Adrenal gland (tissue), 12 donors: ENCODE data around the gene WNK4. TPM values are rescaled to one million over a fixed set of nuclear protein-coding genes. Genes with fewer than 3 reads are reported as not detected.

ENCODE experiments used
- DNase-seq, 7 donors: peaks; one replicate each; pipeline ENCODE4 v3.0.0-alpha.2; 2019 to 2020
- H3K27ac ChIP-seq, 5 donors: fragments of 200-600 bp; sonication (generic) in 4 of 5; 1 replicate in 3 of 5; 2 replicates in 2 of 5; pipeline versions ENCODE4 v1.5.1 to v1.8.0; 2016 to 2020; ENCODE audit warnings: mild to moderate bottlenecking in 1 of 5
- H3K27me3 ChIP-seq: fragments of 200-600 bp; 2 replicates; pipeline ENCODE4 v1.8.0; 2021
- H3K36me3 ChIP-seq, 2 donors: fragments of 200-600 bp; replicated peaks in 1 of 2; 1 replicate in 1 of 2; 2 replicates in 1 of 2; pipeline versions ENCODE4 v1.5.1 to v1.8.0; 2018 to 2022
- H3K4me1 ChIP-seq, 2 donors: fragments of 200-600 bp; replicated peaks in 1 of 2; 1 replicate in 1 of 2; 2 replicates in 1 of 2; pipeline versions ENCODE4 v1.5.1 to v1.8.0; 2018 to 2021
- H3K4me3 ChIP-seq, 4 donors: fragments of 200-600 bp; sonication (generic) in 3 of 4; one replicate each; pipeline ENCODE4 v1.5.1; 2016 to 2018
- H3K9me3 ChIP-seq, 3 donors: fragments of 200-600 bp; sonication (generic) in 1 of 3; replicated peaks in 1 of 3; 1 replicate in 2 of 3; 2 replicates in 1 of 3; pipeline versions ENCODE4 v1.5.1 to v1.8.0; 2016 to 2021
- POLR2A ChIP-seq, 2 donors: fragments of 450-650 bp; IDR thresholded peaks; one replicate each; pipeline ENCODE4 v1.6.1; 2017; ENCODE audit warnings: antibody characterized with exemption in 2 of 2, mild to moderate bottlenecking in 2 of 2, moderate library complexity in 1 of 2
- WGBS, 4 donors: extraction: QIAGEN DNeasy Blood & Tissue Kit in 2 of 4; methylation state at CpG; one replicate each; pipeline versions ENCODE4 v1.1.5 to v1.1.7; 2013 to 2017; 5-methylcytosine and 5-hydroxymethylcytosine counted together
- intact Hi-C, 2 donors: fragments of 100-400 bp; cut with DNase I; formaldehyde crosslinking; loops; one replicate each; pipeline versions ENCODE4 v1.14.1 to v1.15.0; 2022 to 2023
- polyA plus RNA-seq, 3 donors: library from polyadenylated mRNA; stranded (reverse); fragments of 200-250 nt in 2 of 3; fragments of 350-450 nt in 1 of 3; fragmentation: Illumina TruSeq in 1 of 3; extraction: RNeasy Lipid Tissue Mini Kit (QIAGEN cat#74804) in 1 of 3; gene quantifications; one replicate each; pipeline ENCODE4 v1.2.3, GENCODE V29; 2013 to 2014
- total RNA-seq, 9 donors: library from RNA; depleted of rRNA in 4 of 9; stranded (reverse); fragments of >200 nt in 4 of 9; fragments of 120-200 nt in 1 of 9; fragmentation: NEBNext Ultra II Directional in 1 of 9; extraction: Animal tissue kit (Norgen Biotek cat#: 25700) in 1 of 9; gene quantifications; one replicate each; pipeline versions ENCODE4 v1.1.0 to v1.2.4, GENCODE V29; 2013 to 2023
- TF ChIP-seq, protein P1 (sequence below), 6 experiments: fragments of 450-650 bp in 4 of 6; fragments of 200-600 bp in 2 of 6; sonication (generic) in 1 of 6; IDR thresholded peaks; 1 replicate in 5 of 6; 2 replicates in 1 of 6; pipeline versions ENCODE4 v1.5.1 to v1.8.0; 2016 to 2021; ENCODE audit warnings: antibody characterized with exemption in 6 of 6, mild to moderate bottlenecking in 2 of 6, moderate library complexity in 1 of 6
- donor health status: healthy with polysubstance abuse.
- donor health status: Bipolar disorder and iron deficiency.
- donor health status: DM: yes; HTN: yes; CAD: no.
- donor health status: DM: no; HTN: no; CAD: no.
- donor health status: DM: no; HTN: no; CAD: no.
- donor health status: DM: yes; HTN: yes; CAD: no.

WNK4 gene
- total and polyA plus RNA-seq, 12 donors = 0.05 to 0.46 (median 0.18) TPM; not detected in 5

DNA sequence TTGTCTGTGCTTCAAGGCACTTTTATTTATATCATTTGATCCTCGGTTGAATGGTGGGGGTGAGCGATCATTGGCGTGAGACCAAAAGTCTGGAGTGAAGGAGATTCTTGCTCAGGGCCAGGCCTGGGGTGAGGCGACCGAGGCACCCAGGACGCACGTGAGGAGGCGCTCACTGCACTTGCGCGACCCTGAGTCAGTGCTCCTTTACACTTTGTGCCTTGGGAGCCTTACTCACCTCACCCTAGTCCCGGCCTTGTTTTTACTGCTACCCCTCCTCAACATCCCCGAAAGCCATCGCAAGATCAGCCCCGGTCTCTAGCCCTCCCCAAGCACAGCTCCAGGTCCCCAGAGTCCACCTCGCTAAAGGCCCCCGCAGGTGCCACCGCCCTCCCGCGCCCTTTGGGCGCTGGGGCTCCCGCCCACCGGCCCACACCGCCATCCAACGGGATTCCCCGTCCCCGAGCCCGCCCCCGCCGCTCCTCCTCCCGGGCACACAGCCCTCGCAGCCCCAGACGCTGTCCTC, 36.1 kb upstream of the WNK4 start:
- 1% methylated on average over 15 to 32 of the region's 32 CpGs for WGBS, 4 donors
- Histone ChIP-seq H3K36me3 (no peaks in the 10 kb centered on the region), H3K9me3 (no peaks in the 10 kb centered on the region), H3K4me1 (peaks cover 14 to 24% of the 10 kb centered on the region in 2 donors), H3K27me3 (no peaks in the 10 kb centered on the region), H3K4me3 (peak overlapping the region in 3 of 4 donors; percentile 46 to 92 (median 65)), H3K27ac (peak overlapping the region; percentile 78 to 92 (median 89))
- intact Hi-C loops = no loop called here
- peak; percentile 62 to 84 (median 78) for DNase-seq
- TF ChIP-seq, protein P1, sequence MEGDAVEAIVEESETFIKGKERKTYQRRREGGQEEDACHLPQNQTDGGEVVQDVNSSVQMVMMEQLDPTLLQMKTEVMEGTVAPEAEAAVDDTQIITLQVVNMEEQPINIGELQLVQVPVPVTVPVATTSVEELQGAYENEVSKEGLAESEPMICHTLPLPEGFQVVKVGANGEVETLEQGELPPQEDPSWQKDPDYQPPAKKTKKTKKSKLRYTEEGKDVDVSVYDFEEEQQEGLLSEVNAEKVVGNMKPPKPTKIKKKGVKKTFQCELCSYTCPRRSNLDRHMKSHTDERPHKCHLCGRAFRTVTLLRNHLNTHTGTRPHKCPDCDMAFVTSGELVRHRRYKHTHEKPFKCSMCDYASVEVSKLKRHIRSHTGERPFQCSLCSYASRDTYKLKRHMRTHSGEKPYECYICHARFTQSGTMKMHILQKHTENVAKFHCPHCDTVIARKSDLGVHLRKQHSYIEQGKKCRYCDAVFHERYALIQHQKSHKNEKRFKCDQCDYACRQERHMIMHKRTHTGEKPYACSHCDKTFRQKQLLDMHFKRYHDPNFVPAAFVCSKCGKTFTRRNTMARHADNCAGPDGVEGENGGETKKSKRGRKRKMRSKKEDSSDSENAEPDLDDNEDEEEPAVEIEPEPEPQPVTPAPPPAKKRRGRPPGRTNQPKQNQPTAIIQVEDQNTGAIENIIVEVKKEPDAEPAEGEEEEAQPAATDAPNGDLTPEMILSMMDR (IDR thresholded peaks at IDR 0.05) = no peak

DNA sequence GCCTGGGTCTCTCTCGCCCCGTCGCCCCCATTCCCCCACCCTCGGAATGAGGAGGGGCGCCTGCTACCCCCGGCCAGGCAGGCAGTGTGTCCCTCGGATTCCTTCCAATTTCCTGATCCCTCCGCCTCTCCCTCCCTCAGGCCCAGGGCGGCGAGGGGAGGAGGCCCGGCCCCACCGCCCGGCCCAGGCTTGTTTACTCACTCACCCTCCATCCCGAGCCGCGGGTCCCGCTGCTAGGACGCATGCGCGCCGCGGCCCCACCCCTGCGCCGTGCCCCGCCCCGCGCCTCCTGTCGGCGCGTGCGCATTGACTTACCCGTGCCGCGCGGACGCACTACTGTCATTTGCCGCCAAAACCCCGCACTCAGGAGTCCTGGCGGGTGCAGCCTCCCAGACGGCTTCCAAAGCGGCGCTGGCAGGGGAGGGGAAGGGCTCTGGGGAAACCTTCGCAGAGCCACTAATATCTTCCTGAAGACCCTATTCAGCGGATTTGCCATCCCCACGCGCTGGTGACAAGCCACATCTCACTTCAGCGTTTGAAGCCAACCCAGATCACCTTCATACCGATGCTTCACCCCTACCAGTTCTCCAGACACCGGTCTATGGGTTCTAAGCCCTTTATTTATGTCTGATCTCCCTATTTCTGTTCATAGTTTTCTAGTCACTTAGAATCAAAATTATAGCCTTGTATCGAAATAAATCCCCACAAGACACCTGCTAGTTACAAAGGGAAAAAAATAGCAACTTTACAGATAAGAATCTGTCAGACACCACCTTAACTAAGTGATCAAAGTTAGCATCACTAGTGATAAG, 35.4 kb upstream of the WNK4 start, which contains the start of gene EZH1:
EZH1 (minus strand) TSS at position 235 of the 812 bp plus-strand sequence. CDS start 16,099 bp downstream, outside the sequence.
- DNase-seq = peak; percentile 88 to 93 (median 91)
- TF ChIP-seq POLR2A (IDR thresholded peaks at IDR 0.05) = peak in 1 of 2 donors; percentile 86
- TF ChIP-seq, protein P1 (IDR thresholded peaks at IDR 0.05) = peak in 3 of 6 experiments; percentile 16 to 36 (median 34)
- Histone ChIP-seq H3K4me3 (peak within 1 kb of the TSS in 3 of 4 donors; percentile 46 to 92 (median 65)), H3K27me3 (no peaks in the 10 kb centered on the region), H3K4me1 (peaks cover 14 to 27% of the 10 kb centered on the region in 2 donors), H3K36me3 (no peaks in the 10 kb centered on the region), H3K9me3 (no peaks in the 10 kb centered on the region), H3K27ac (peak within 1 kb of the TSS; percentile 78 to 92 (median 89))
- WGBS, 4 donors = 5 to 33% (median 14%) methylated on average over 8 to 50 of the region's 50 CpGs
- intact Hi-C loops = no loop called here

DNA sequence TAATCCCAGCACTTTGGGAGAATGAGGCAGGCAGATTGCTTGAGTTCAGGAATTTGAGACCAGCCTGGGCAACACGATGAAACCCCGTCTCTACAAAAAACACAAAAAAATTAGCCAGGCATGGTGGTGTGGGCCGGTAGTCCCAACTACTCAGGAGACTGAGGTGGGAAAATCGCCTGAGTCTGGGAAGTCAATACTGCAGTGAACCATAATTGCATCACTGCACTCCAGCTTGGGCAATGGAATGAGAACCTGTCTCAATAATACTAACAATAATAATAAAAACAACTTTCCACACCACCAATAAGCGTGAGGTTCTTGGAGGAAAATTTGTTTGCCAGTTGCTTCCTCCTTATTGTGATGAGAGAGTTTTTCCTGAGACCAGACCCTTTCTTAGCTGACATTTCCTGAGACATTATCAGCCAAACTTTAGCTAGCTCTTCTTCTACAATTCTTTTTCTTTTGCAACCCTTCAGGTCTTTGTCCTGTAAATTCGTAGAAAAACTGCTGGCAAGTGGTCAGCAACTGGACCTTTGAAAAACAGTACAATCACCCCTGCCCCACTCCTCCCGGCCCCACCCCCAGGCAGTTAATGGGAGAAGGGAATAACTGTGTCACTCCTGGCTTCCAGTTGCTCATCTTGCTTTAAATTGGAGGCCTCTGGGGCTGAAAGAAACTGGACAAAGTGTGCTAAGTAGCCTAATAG, 32.1 kb upstream of the WNK4 start:
- no peaks in the 10 kb centered on the region for H3K36me3 ChIP-seq
- 50 to 55% (median 54%) methylated on average over 7 of the region's 7 CpGs for WGBS, 4 donors
- no peaks in the 10 kb centered on the region for H3K27me3 ChIP-seq
- peak overlapping the region in 2 of 5 donors; percentile 34 to 59 for H3K27ac ChIP-seq
- no peak for TF ChIP-seq POLR2A (IDR thresholded peaks at IDR 0.05)
- TF ChIP-seq, protein P1 (IDR thresholded peaks at IDR 0.05) = no peak
- peak in 1 of 7 donors; percentile 13 for DNase-seq
- intact Hi-C loops = no loop called here
- H3K9me3 ChIP-seq = no peaks in the 10 kb centered on the region
- H3K4me3 ChIP-seq = no peak overlapping the region
- peaks cover 14 to 28% of the 10 kb centered on the region in 2 donors for H3K4me1 ChIP-seq
